Glutamatergic neuron (in vitro differentiated cells): ENCODE measurements around the gene SMIM32. TPM values are rescaled to one million over a fixed set of nuclear protein-coding genes. Genes with fewer than 3 reads are reported as not detected.

Source experiments
- DNase-seq: peaks from one replicate; pipeline ENCODE4 v3.0.0; 2022
- H3K27ac Mint-ChIP-seq: one replicate; pipeline ENCODE4 v1.8.0; 2020; ENCODE audit warnings: mild to moderate bottlenecking, mixed read lengths, inconsistent platforms; ENCODE audit not compliant: unreplicated experiment
- H3K27me3 Mint-ChIP-seq: one replicate; pipeline ENCODE4 v1.8.0; 2020; ENCODE audit warnings: mild to moderate bottlenecking, moderate library complexity, mixed read lengths, inconsistent platforms; ENCODE audit not compliant: unreplicated experiment
- H3K36me3 Mint-ChIP-seq: one replicate; pipeline ENCODE4 v1.8.0; 2020; ENCODE audit warnings: mild to moderate bottlenecking, mixed read lengths, inconsistent platforms; ENCODE audit not compliant: unreplicated experiment
- H3K4me1 Mint-ChIP-seq: one replicate; pipeline ENCODE4 v1.8.0; 2020; ENCODE audit warnings: mild to moderate bottlenecking, low read depth, mixed read lengths, inconsistent platforms; ENCODE audit not compliant: unreplicated experiment
- H3K4me3 Mint-ChIP-seq: one replicate; pipeline ENCODE4 v1.8.0; 2020; ENCODE audit warnings: mild to moderate bottlenecking, mixed read lengths, inconsistent platforms; ENCODE audit not compliant: unreplicated experiment
- H3K9me3 Mint-ChIP-seq: one replicate; pipeline ENCODE4 v1.8.0; 2020; ENCODE audit warnings: mild to moderate bottlenecking, moderate library complexity, mixed read lengths, inconsistent platforms; ENCODE audit not compliant: unreplicated experiment
- CTCF ChIP-seq: fragments of 200-600 bp; sonication (generic); IDR thresholded peaks from one replicate; pipeline ENCODE4 v1.5.0; 2021; ENCODE audit not compliant: partially characterized antibody, unreplicated experiment
- total RNA-seq: library from RNA; stranded (reverse); fragmentation: NEBNext Ultra II Directional; extraction: Animal tissue kit (Norgen Biotek cat#: 25700); gene quantifications from one replicate; pipeline ENCODE4 v1.2.1, GENCODE V29; 2021; ENCODE audit not compliant: unreplicated experiment

Gene SMIM32
- total RNA-seq, 1 donor from 2014 or later = not detected

DNA sequence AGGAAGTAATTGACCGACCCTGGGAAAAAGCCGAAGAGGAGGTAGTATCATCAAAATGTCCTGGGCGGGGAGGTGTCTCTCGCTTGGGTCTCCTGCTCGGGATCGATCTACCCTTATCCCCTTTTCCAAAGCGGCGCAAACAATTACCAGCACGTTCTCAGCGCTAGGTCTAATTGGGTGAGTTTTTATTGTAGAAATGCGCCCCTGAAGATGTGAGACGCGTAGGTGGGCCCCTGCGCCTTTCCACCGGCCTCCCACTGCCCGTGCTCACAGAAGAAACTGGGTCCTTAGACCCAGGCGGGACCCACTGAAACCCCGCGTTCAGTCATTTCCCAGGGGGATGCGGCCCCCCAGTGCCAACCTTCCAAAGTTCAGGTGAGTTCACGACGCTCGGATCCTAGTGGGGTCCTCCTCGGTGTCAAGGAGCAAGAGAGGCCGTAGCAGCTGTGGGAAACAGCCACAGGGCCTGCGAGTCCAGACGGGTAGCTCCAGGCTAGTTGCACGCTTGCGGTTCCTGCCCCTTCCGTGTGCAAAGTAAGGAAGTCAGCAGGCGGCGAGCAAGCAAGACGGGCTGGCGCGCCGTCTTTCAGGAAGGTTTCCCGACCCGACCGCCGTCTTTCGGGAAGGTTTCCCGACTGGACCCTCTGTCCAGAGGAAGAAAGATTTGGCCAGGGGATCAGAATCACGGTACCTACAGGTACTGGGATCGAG lies 1.5 kb downstream of the SMIM32 start:
- TF ChIP-seq CTCF = no peak
- peak overlapping the region; percentile 71 for H3K4me3 Mint-ChIP-seq
- no peak overlapping the region for H3K27ac Mint-ChIP-seq
- H3K27me3 Mint-ChIP-seq = peaks cover 26% of the 10 kb centered on the region
- DNase-seq = peak; percentile 41
- H3K4me1 Mint-ChIP-seq = peaks cover 9% of the 10 kb centered on the region
- H3K9me3 Mint-ChIP-seq = peaks cover 6% of the 10 kb centered on the region
- peaks cover 8% of the 10 kb centered on the region for H3K36me3 Mint-ChIP-seq

DNA sequence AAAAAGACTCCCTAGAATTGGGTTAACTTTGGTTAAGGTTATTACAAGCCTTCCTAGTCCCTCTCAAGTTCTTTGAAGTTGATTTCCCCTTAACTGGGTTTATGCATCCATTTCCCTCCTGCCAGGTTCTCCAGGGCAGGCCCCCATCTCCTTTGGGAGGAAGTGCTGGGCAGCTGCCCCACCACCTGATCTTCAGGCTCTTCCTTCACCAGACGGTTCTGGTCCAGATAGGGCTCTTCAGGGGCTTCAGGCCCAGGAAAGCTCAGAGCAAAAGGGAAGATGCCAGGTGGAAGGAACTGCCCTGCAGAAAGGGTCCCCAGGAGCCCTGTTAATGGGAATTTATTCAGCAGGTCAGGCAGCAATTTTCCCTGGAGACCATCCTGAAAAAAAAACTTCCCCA lies 2.1 kb downstream of the SMIM32 start:
- H3K4me3 Mint-ChIP-seq = peak overlapping the region; percentile 71
- peaks cover 8% of the 10 kb centered on the region for H3K4me1 Mint-ChIP-seq
- H3K27ac Mint-ChIP-seq = no peak overlapping the region
- H3K27me3 Mint-ChIP-seq = peaks cover 26% of the 10 kb centered on the region
- DNase-seq = no peak
- peaks cover 8% of the 10 kb centered on the region for H3K36me3 Mint-ChIP-seq
- H3K9me3 Mint-ChIP-seq = peaks cover 6% of the 10 kb centered on the region
- TF ChIP-seq CTCF = no peak

- peaks cover 8% of the 10 kb centered on the region for H3K4me1 Mint-ChIP-seq
- H3K27me3 Mint-ChIP-seq = peaks cover 26% of the 10 kb centered on the region
- H3K27ac Mint-ChIP-seq = no peak overlapping the region
- no peak for DNase-seq
- peaks cover 8% of the 10 kb centered on the region for H3K36me3 Mint-ChIP-seq
- H3K9me3 Mint-ChIP-seq = peaks cover 6% of the 10 kb centered on the region
- no peak overlapping the region for H3K4me3 Mint-ChIP-seq
- TF ChIP-seq CTCF = no peak
These were observed 2.8 kb downstream of the SMIM32 start for GRCh38 chr5:136190091-136190720.

DNA sequence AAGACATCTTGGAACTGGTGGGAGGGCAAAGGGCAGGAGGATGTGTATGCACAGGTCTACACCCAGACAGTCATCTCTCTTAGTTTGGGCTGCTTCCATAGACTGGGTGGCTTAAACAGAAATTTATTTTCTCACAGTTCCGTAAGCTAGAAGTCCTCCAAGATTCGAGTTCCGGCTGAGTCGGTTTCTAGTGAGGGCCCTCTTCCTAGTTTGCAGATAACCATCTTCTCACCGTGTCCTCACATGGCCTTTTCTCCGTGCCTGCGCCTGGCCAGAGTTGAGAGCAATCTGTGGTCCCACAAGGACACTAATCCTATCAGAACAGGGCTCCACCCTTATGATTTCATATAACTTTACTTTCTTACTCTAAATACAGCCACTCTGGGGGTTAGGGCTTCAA lies 4.1 kb downstream of the SMIM32 start:
- no peak overlapping the region for H3K4me3 Mint-ChIP-seq
- DNase-seq = no peak
- H3K9me3 Mint-ChIP-seq = peaks cover 2% of the 10 kb centered on the region
- H3K36me3 Mint-ChIP-seq = peaks cover 8% of the 10 kb centered on the region
- H3K4me1 Mint-ChIP-seq = peaks cover 8% of the 10 kb centered on the region
- TF ChIP-seq CTCF = no peak
- H3K27ac Mint-ChIP-seq = no peak overlapping the region
- H3K27me3 Mint-ChIP-seq = peaks cover 16% of the 10 kb centered on the region

DNA sequence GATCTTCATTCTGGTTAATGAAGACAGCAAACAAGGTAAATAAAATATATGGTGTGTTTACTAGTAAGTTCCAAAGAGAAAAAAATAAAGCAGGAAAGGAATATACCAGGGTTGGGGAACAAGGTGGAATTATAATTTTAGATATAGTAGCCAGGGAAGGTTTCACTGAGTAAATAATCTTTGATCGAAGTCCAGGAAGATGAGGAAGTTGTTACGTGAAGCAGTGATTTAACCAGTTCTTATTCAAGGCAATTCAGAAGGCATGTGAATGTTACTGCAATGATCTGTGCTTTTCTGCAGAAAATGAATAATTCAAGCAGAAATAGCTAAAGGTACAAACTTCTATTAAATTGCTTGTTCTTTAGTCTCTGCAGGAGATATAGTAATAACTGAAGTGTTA lies 6.2 kb downstream of the SMIM32 start:
- peaks cover 8% of the 10 kb centered on the region for H3K36me3 Mint-ChIP-seq
- peaks cover 2% of the 10 kb centered on the region for H3K9me3 Mint-ChIP-seq
- peaks cover 12% of the 10 kb centered on the region for H3K27me3 Mint-ChIP-seq
- H3K4me3 Mint-ChIP-seq = no peak overlapping the region
- no peak for DNase-seq
- H3K27ac Mint-ChIP-seq = no peak overlapping the region
- TF ChIP-seq CTCF = no peak
- H3K4me1 Mint-ChIP-seq = peaks cover 8% of the 10 kb centered on the region
